ENCODE measurements around the gene LCN6. TPM values are rescaled to one million over a fixed set of nuclear protein-coding genes. Genes with fewer than 3 reads are reported as not detected.
"Not testable (repeated sequence)": the region's sequence is repeated elsewhere in the genome, so short reads cannot be mapped to it uniquely, and the experiment has no call there.

LCN6 gene
- total RNA-seq, 1 donor from 2014 or later = not detected

- H3K4me3 Mint-ChIP-seq = no peak overlapping the region
- Histone ChIP-seq H3K4me2 (no peak overlapping the region), H3F3A (ENCODE audit: low read depth) (peaks cover 16% of the 10 kb centered on the region), H3K79me2 (ENCODE audit: low read depth) (no peaks in the 10 kb centered on the region), H2AFZ (replicated peaks) (no peak overlapping the region), H3K27ac (no peak overlapping the region), H3K9ac (no peak overlapping the region), H3K9me3 (ENCODE audit: low read depth) (no peaks in the 10 kb centered on the region), H3K36me3 (no peaks in the 10 kb centered on the region), H4K20me1 (ENCODE audit: low read depth) (no peaks in the 10 kb centered on the region), H3K4me3 (no peak overlapping the region), H3K27me3 (no peaks in the 10 kb centered on the region), H3K4me1 (peaks cover 12% of the 10 kb centered on the region)
- H3K9me3 Mint-ChIP-seq = peaks cover 7% of the 10 kb centered on the region
- H3K27me3 Mint-ChIP-seq (ENCODE audit: insufficient read depth, low read depth) = peaks cover 8% of the 10 kb centered on the region
- no peak for DNase-seq (ENCODE audit: low spot score)
- H3K36me3 Mint-ChIP-seq = no peaks in the 10 kb centered on the region
- no peak for TF ChIP-seq EZH2phosphoT487 (IDR thresholded peaks at IDR 0.05)
- no peak for TF ChIP-seq EZH2 (IDR thresholded peaks at IDR 0.05)
- TF ChIP-seq, protein P1, sequence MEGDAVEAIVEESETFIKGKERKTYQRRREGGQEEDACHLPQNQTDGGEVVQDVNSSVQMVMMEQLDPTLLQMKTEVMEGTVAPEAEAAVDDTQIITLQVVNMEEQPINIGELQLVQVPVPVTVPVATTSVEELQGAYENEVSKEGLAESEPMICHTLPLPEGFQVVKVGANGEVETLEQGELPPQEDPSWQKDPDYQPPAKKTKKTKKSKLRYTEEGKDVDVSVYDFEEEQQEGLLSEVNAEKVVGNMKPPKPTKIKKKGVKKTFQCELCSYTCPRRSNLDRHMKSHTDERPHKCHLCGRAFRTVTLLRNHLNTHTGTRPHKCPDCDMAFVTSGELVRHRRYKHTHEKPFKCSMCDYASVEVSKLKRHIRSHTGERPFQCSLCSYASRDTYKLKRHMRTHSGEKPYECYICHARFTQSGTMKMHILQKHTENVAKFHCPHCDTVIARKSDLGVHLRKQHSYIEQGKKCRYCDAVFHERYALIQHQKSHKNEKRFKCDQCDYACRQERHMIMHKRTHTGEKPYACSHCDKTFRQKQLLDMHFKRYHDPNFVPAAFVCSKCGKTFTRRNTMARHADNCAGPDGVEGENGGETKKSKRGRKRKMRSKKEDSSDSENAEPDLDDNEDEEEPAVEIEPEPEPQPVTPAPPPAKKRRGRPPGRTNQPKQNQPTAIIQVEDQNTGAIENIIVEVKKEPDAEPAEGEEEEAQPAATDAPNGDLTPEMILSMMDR (IDR thresholded peaks at IDR 0.05) = no peak
- H3K4me1 Mint-ChIP-seq = peaks cover 17% of the 10 kb centered on the region
- H3K27ac Mint-ChIP-seq = no peak overlapping the region
Observed at GRCh38 chr9:136757751-136758140, 9.4 kb upstream of the LCN6 start.

DNA sequence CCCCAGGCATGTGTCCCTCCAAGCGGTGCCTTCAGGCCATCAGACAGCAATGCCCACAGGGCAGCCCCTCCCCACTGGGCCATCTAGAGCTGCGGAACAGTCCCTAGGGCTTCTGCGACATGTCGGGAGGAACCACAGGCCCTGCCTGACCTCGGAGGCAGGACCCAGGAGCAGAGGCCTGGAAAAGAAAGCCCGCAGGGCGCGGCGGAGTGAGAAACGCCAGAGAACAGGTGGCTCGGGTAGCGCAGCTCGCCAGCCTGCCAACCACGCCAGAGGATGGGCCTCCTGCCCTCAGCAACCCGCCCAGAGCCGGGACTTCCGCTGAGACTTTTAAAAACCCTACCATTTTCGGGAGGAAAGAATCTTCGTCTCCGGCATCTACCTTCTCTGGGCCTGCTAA, 9.0 kb upstream of the LCN6 start:
- Mint-ChIP-seq H3K4me1 (peaks cover 17% of the 10 kb centered on the region), H3K27ac (no peak overlapping the region), H3K4me3 (no peak overlapping the region), H3K9me3 (peaks cover 7% of the 10 kb centered on the region), H3K27me3 (ENCODE audit: insufficient read depth, low read depth) (peaks cover 10% of the 10 kb centered on the region), H3K36me3 (no peaks in the 10 kb centered on the region)
- peaks cover 8% of the 10 kb centered on the region for H3K4me1 ChIP-seq
- H3K9me3 ChIP-seq (ENCODE audit: low read depth) = no peaks in the 10 kb centered on the region
- H4K20me1 ChIP-seq (ENCODE audit: low read depth) = no peaks in the 10 kb centered on the region
- no peak overlapping the region for H3K4me3 ChIP-seq
- DNase-seq (ENCODE audit: low spot score) = no peak
- H3K4me2 ChIP-seq = no peak overlapping the region
- no peaks in the 10 kb centered on the region for H3K27me3 ChIP-seq
- H3K36me3 ChIP-seq = no peaks in the 10 kb centered on the region
- no peak overlapping the region for H3K27ac ChIP-seq
- H2AFZ ChIP-seq (replicated peaks) = no peak overlapping the region
- H3K79me2 ChIP-seq (ENCODE audit: low read depth) = no peaks in the 10 kb centered on the region
- peaks cover 12% of the 10 kb centered on the region for H3F3A ChIP-seq (ENCODE audit: low read depth)
- TF ChIP-seq, protein P1 (IDR thresholded peaks at IDR 0.05) = no peak
- no peak for TF ChIP-seq EZH2 (IDR thresholded peaks at IDR 0.05)
- no peak overlapping the region for H3K9ac ChIP-seq

GRCh38 chr9:136756836-136757235, 8.5 kb upstream of the LCN6 start:
- TF ChIP-seq EZH2 (IDR thresholded peaks at IDR 0.05) (no peak), EZH2phosphoT487 (IDR thresholded peaks at IDR 0.05) (no peak)
- TF ChIP-seq, protein P1 (IDR thresholded peaks at IDR 0.05) = no peak
- Mint-ChIP-seq H3K27ac (no peak overlapping the region), H3K36me3 (no peaks in the 10 kb centered on the region), H3K27me3 (ENCODE audit: insufficient read depth, low read depth) (peaks cover 10% of the 10 kb centered on the region), H3K4me3 (no peak overlapping the region), H3K4me1 (peaks cover 17% of the 10 kb centered on the region), H3K9me3 (peaks cover 7% of the 10 kb centered on the region)
- no peak for DNase-seq (ENCODE audit: low spot score)
- Histone ChIP-seq H3K36me3 (no peaks in the 10 kb centered on the region), H3K27ac (no peak overlapping the region), H3K79me2 (ENCODE audit: low read depth) (no peaks in the 10 kb centered on the region), H2AFZ (replicated peaks) (no peak overlapping the region), H3K27me3 (no peaks in the 10 kb centered on the region), H4K20me1 (ENCODE audit: low read depth) (no peaks in the 10 kb centered on the region), H3K9me3 (ENCODE audit: low read depth) (no peaks in the 10 kb centered on the region), H3K4me1 (peaks cover 6% of the 10 kb centered on the region), H3K9ac (no peak overlapping the region), H3K4me3 (no peak overlapping the region), H3F3A (ENCODE audit: low read depth) (peaks cover 10% of the 10 kb centered on the region), H3K4me2 (no peak overlapping the region)

- DNase-seq (ENCODE audit: low spot score) = no peak
- H3K27me3 Mint-ChIP-seq (ENCODE audit: insufficient read depth, low read depth) = peaks cover 10% of the 10 kb centered on the region
Observed at GRCh38 chr9:136756134-136756438, 7.8 kb upstream of the LCN6 start.

GRCh38 chr9:136755302-136756133, 7.2 kb upstream of the LCN6 start:
- Mint-ChIP-seq H3K9me3 (peaks cover 16% of the 10 kb centered on the region), H3K4me3 (peak overlapping the region; percentile 37)
- H2AFZ ChIP-seq (replicated peaks) = not testable (repeated sequence)

More at GRCh38 chr9:136756134-136756438, 7.8 kb upstream of the LCN6 start:
- Histone ChIP-seq H3K27me3 (no peaks in the 10 kb centered on the region), H3K36me3 (no peaks in the 10 kb centered on the region), H3K79me2 (ENCODE audit: low read depth) (no peaks in the 10 kb centered on the region), H3K4me1 (peaks cover 5% of the 10 kb centered on the region), H3F3A (ENCODE audit: low read depth) (peaks cover 10% of the 10 kb centered on the region), H3K27ac (no peak overlapping the region), H3K4me3 (no peak overlapping the region), H3K4me2 (no peak overlapping the region), H3K9ac (no peak overlapping the region), H3K9me3 (ENCODE audit: low read depth) (no peaks in the 10 kb centered on the region), H4K20me1 (ENCODE audit: low read depth) (no peaks in the 10 kb centered on the region), H2AFZ (replicated peaks) (no peak overlapping the region)
- H3K4me1 Mint-ChIP-seq = peaks cover 12% of the 10 kb centered on the region
- H3K27ac Mint-ChIP-seq = no peak overlapping the region
- H3K36me3 Mint-ChIP-seq = no peaks in the 10 kb centered on the region
- no peak for TF ChIP-seq EZH2phosphoT487 (IDR thresholded peaks at IDR 0.05)
- peak overlapping the region; percentile 70 for H3K4me3 Mint-ChIP-seq
- peaks cover 15% of the 10 kb centered on the region for H3K9me3 Mint-ChIP-seq

More at GRCh38 chr9:136755302-136756133, 7.2 kb upstream of the LCN6 start:
- not testable (repeated sequence) for H3K4me1 ChIP-seq; H3K4me1 Mint-ChIP-seq; DNase-seq (ENCODE audit: low spot score); H3K9ac ChIP-seq; H3K4me2 ChIP-seq; H3K79me2 ChIP-seq (ENCODE audit: low read depth); H3K9me3 ChIP-seq (ENCODE audit: low read depth); H4K20me1 ChIP-seq (ENCODE audit: low read depth); H3K27me3 ChIP-seq; H3K36me3 ChIP-seq; H3K36me3 Mint-ChIP-seq; H3K27ac ChIP-seq; H3K4me3 ChIP-seq
- peaks cover 10% of the 10 kb centered on the region for H3F3A ChIP-seq (ENCODE audit: low read depth)
- Mint-ChIP-seq H3K27ac (peak overlapping the region; percentile 50), H3K27me3 (ENCODE audit: insufficient read depth, low read depth) (peaks cover 10% of the 10 kb centered on the region)
